CD4-positive, alpha-beta T cell (primary cell): ENCODE results near the gene KLK11. TPM values are rescaled to one million over a fixed set of nuclear protein-coding genes. Genes with fewer than 3 reads are reported as not detected.

Experiments
- ATAC-seq: fragments of 200-7000 bp; cut with Tn5 transposase; one replicate; pipeline ENCODE4 v1.10.0; 2022; ENCODE audit warnings: mild to moderate bottlenecking; ENCODE audit not compliant: poor library complexity
- CTCF ChIA-PET: fragments of 350-600 bp; sonication (Branson Sonifier 250); formaldehyde crosslinking; loops from one replicate; lab custom pipeline; 2021; ENCODE audit warnings: antibody characterized with exemption, inconsistent platforms; lab: Charles Lee
- POLR2A ChIA-PET: fragments of 350-600 bp; sonication (Branson Sonifier 250); formaldehyde crosslinking; loops from one replicate; lab custom pipeline; 2021; ENCODE audit warnings: antibody characterized with exemption, inconsistent platforms; lab: Charles Lee
- DNase-seq, 14 experiments: peaks; one replicate each; pipeline ENCODE4 v3.0.0-alpha.2; 2013 to 2020; ENCODE audit warnings: mixed read lengths in 2 of 14
- H3K27ac ChIP-seq, 2 donors: one replicate each; pipeline versions ENCODE4 v1.5.1 to v1.7.0; 2013; ENCODE audit warnings: low read length in 2 of 2, low read depth in 1 of 2, mild to moderate bottlenecking in 1 of 2
- H3K27me3 ChIP-seq, 2 experiments: 1 replicate in 1 of 2; 2 replicates in 1 of 2; pipeline versions ENCODE4 v1.6.1 to v1.7.0; 2013; ENCODE audit warnings: low read length in 2 of 2, control low read depth in 1 of 2, mild to moderate bottlenecking in 1 of 2, moderate library complexity in 1 of 2; ENCODE audit not compliant: insufficient read depth in 2 of 2, control insufficient read depth in 1 of 2
- H3K36me3 ChIP-seq: one replicate; pipeline ENCODE4 v1.6.1; 2013; ENCODE audit warnings: low read length, control low read depth; ENCODE audit not compliant: insufficient read depth
- H3K4me1 ChIP-seq: one replicate; pipeline ENCODE4 v1.6.1; 2013; ENCODE audit warnings: low read length, control low read depth; ENCODE audit not compliant: insufficient read depth
- H3K4me3 ChIP-seq: one replicate; pipeline ENCODE4 v1.5.1; 2013; ENCODE audit warnings: mild to moderate bottlenecking, low read length, moderate library complexity
- H3K9me3 ChIP-seq, 2 experiments: 1 replicate in 1 of 2; 2 replicates in 1 of 2; pipeline versions ENCODE4 v1.6.1 to v1.7.0; 2013; ENCODE audit warnings: low read length in 2 of 2, mild to moderate bottlenecking in 2 of 2, control low read depth in 1 of 2, moderate library complexity in 1 of 2; ENCODE audit not compliant: control insufficient read depth in 1 of 2, insufficient read depth in 1 of 2
- H3K27ac Mint-ChIP-seq: one replicate; pipeline ENCODE4 v1.8.0; 2020; ENCODE audit warnings: mixed read lengths
- H3K27me3 Mint-ChIP-seq: one replicate; pipeline ENCODE4 v1.8.0; 2021; ENCODE audit warnings: mixed read lengths
- H3K36me3 Mint-ChIP-seq: one replicate; pipeline ENCODE4 v1.8.0; 2021; ENCODE audit warnings: low read depth, mixed read lengths
- H3K4me1 Mint-ChIP-seq: one replicate; pipeline ENCODE4 v1.8.0; 2021; ENCODE audit warnings: low read depth, mixed read lengths
- H3K4me3 Mint-ChIP-seq: one replicate; pipeline ENCODE4 v1.8.0; 2020; ENCODE audit warnings: mild to moderate bottlenecking, mixed read lengths
- H3K9me3 Mint-ChIP-seq: one replicate; pipeline ENCODE4 v1.8.0; 2020; ENCODE audit warnings: mixed read lengths
- intact Hi-C, 2 experiments: fragments of 100-400 bp; cut with DNase I in 1 of 2; cut with micrococcal nuclease in 1 of 2; formaldehyde crosslinking; loops; one replicate each; pipeline versions ENCODE4 v1.15.1 to v1.9.0; 2023 to 2025; cut with DNase I, micrococcal nuclease
- total RNA-seq, 174 experiments: library from RNA in 2 of 174; stranded (reverse) in 2 of 174; gene quantifications; one replicate each; pipeline ENCODE4 v1.2.3 and lab custom pipeline; 2021 to 2026
- TF ChIP-seq, protein P1 (sequence below): fragments of 200-600 bp; IDR thresholded peaks from one replicate; pipeline ENCODE4 v1.8.0; 2022; ENCODE audit warnings: antibody characterized with exemption, mild to moderate bottlenecking

KLK11 gene
- total RNA-seq, 2 experiments from 2014 or later = not detected

- H3K27me3 Mint-ChIP-seq = peaks cover 64% of the 10 kb centered on the region
- Histone ChIP-seq H3K27ac (no peak within 1 kb of the TSS), H3K4me3 (no peak within 1 kb of the TSS), H3K9me3 (peaks cover 0 to 8% of the 10 kb centered on the region in 2 experiments), H3K36me3 (no peaks in the 10 kb centered on the region), H3K4me1 (no peaks in the 10 kb centered on the region), H3K27me3 (peaks cover 3 to 31% of the 10 kb centered on the region in 2 experiments)
- no peak within 1 kb of the TSS for H3K4me3 Mint-ChIP-seq
- TF ChIP-seq, protein P1, sequence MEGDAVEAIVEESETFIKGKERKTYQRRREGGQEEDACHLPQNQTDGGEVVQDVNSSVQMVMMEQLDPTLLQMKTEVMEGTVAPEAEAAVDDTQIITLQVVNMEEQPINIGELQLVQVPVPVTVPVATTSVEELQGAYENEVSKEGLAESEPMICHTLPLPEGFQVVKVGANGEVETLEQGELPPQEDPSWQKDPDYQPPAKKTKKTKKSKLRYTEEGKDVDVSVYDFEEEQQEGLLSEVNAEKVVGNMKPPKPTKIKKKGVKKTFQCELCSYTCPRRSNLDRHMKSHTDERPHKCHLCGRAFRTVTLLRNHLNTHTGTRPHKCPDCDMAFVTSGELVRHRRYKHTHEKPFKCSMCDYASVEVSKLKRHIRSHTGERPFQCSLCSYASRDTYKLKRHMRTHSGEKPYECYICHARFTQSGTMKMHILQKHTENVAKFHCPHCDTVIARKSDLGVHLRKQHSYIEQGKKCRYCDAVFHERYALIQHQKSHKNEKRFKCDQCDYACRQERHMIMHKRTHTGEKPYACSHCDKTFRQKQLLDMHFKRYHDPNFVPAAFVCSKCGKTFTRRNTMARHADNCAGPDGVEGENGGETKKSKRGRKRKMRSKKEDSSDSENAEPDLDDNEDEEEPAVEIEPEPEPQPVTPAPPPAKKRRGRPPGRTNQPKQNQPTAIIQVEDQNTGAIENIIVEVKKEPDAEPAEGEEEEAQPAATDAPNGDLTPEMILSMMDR = no peak
- ChIA-PET POLR2A (interaction anchor here (0.6 kb wide), 1 partner anchor 632 kb away, joined by 4 read pairs; no protein-coding TSS in a partner anchor), CTCF (no interaction called here)
- H3K36me3 Mint-ChIP-seq = no peaks in the 10 kb centered on the region
- DNase-seq (no peak), ATAC-seq (no peak)
- H3K27ac Mint-ChIP-seq = no peak within 1 kb of the TSS
- no peaks in the 10 kb centered on the region for H3K4me1 Mint-ChIP-seq
- H3K9me3 Mint-ChIP-seq = no peaks in the 10 kb centered on the region
- intact Hi-C loops = no loop called here
Measured at GRCh38 chr19:50983625-50984292, 42.7 kb downstream of the KLK11 start, which contains the start of gene KLK7. TSS of gene KLK7 (minus strand) at chr19:50983917. CDS start at chr19:50982399, 1,518 bp downstream.

DNA sequence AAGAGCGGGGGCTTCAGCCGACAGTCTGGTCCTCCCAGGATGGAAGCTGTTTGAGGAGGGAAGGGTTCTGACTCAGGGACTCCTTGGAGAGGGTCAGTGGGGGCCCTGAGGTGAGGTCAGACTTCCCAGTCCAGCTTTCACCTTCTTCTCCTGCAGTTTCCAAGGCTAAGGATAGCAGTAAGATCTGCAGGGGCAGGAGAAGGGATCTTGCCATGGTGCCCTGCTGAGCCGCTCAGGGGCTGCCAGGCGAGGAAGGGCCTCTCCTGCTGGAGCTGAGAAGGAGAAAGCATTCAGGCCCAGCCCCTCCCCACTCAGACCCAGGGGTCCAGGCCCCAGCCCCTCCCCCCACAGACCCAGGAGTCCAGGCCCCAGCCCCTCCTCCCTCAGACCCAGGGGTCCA lies 44.2 kb downstream of the KLK11 start:
- Histone ChIP-seq H3K4me1 (no peaks in the 10 kb centered on the region), H3K36me3 (no peaks in the 10 kb centered on the region), H3K27me3 (peaks cover 3 to 38% of the 10 kb centered on the region in 2 experiments), H3K4me3 (no peak overlapping the region), H3K27ac (no peak overlapping the region), H3K9me3 (peaks cover 0 to 8% of the 10 kb centered on the region in 2 experiments)
- CTCF ChIA-PET = no interaction called here
- Mint-ChIP-seq H3K27me3 (peaks cover 64% of the 10 kb centered on the region), H3K4me3 (no peak overlapping the region), H3K36me3 (no peaks in the 10 kb centered on the region), H3K4me1 (no peaks in the 10 kb centered on the region), H3K9me3 (no peaks in the 10 kb centered on the region), H3K27ac (no peak overlapping the region)
- no peak for DNase-seq
- intact Hi-C loops = no loop called here
- POLR2A ChIA-PET = no interaction called here
- no peak for ATAC-seq
- TF ChIP-seq, protein P1 = no peak

DNA sequence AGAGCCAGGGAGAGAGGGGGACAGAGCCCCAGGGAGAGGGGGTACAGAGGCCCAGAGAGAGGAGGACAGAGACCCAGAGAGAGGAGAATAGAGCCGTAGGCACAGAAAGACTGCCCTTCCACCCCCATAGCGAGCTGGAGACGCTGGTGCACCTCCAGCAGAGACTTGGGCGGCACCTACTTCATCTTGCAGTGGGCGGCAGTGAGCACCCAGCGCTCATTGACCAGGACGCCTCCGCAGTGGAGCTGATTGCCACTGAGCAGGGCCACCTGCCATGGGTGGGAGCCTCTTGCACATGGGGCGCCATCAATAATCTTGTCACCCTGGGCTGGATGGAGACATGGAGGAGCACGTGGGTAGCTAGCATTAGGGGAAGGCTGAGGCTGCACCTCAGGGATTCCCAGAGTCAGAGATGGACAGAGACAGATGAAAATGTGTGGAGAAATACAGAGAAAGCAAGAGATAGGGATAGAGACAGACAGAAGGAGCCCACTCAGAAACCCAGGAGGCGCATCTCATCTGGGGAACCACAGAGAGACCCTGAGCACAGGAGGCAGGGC lies 44.7 kb downstream of the KLK11 start:
- H3K36me3 Mint-ChIP-seq = no peaks in the 10 kb centered on the region
- H3K27ac Mint-ChIP-seq = no peak overlapping the region
- Histone ChIP-seq H3K27ac (no peak overlapping the region), H3K27me3 (peaks cover 3 to 35% of the 10 kb centered on the region in 2 experiments), H3K36me3 (no peaks in the 10 kb centered on the region), H3K9me3 (peaks cover 0 to 8% of the 10 kb centered on the region in 2 experiments), H3K4me3 (no peak overlapping the region), H3K4me1 (no peaks in the 10 kb centered on the region)
- ChIA-PET CTCF (no interaction called here), POLR2A (no interaction called here)
- H3K27me3 Mint-ChIP-seq = peaks cover 66% of the 10 kb centered on the region
- H3K9me3 Mint-ChIP-seq = no peaks in the 10 kb centered on the region
- TF ChIP-seq, protein P1 = no peak
- no peaks in the 10 kb centered on the region for H3K4me1 Mint-ChIP-seq
- ATAC-seq = no peak
- DNase-seq = no peak
- intact Hi-C loops = no loop called here
- H3K4me3 Mint-ChIP-seq = no peak overlapping the region
